Muscle of arm (tissue), 12 donors: ENCODE data around the gene FNTB. TPM values are rescaled to one million over a fixed set of nuclear protein-coding genes. Genes with fewer than 3 reads are reported as not detected.
"Not testable (repeated sequence)": the region's sequence is repeated elsewhere in the genome, so short reads cannot be mapped to it uniquely, and the experiment has no call there.

Experiments
- DNase-seq: peaks from one replicate; pipeline ENCODE4 v3.0.0-alpha.2; 2013
- polyA plus RNA-seq, 12 donors: library from polyadenylated mRNA; unstranded; fragments of 120-200 nt; gene quantifications; one replicate each; pipeline ENCODE4 v1.2.1, GENCODE V29; 2013; ENCODE audit not compliant: insufficient read length in 12 of 12

The FNTB gene
- polyA plus RNA-seq, 12 donors = 17.9 to 31.8 (median 22.3) TPM; not detected in 1

DNA sequence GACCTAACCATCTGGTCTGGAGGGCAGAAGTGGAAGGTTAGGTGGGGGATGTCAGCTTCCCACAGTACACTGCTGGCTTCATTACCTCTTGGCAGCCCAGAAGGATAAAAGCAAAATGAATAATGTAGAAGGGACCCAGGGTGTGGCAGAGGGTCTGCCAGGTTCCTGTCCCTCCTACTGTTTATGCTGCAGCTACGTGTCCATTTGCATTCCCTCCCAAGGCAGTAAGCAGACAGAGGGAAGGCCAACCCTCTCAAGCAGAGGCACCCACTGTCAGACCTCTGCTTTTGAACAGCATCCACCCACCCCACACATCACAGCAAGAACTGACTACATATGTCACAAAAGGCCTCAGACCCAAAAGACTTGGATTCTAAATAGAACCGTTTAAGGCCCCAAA lies 96.2 kb downstream of the FNTB start:
- no peak for DNase-seq

GRCh38 chr14:65084554-65085505 lies 98.1 kb downstream of the FNTB start:
- no peak for DNase-seq

GRCh38 chr14:65086686-65087085 lies 100.0 kb downstream of the FNTB start:
- DNase-seq = not testable (repeated sequence)

DNA sequence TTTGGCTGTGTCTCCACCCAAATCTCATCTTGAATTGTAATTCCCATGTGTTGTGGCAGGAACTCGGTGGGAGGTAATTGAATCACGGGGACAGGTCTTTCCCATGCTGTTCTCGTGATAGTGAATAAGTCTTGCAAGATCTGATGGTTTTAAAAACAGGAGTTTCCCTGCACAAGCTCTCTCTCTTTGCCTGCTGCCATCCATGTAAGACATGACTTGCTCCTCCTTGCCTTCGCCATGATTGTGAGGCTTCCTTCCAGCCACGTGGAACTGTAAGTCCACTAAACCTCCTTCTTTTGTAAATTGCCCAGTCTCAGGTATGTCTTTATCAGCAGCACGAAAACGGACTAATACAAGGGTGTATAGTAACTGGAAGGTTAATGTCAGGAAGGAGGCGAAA lies 101.1 kb downstream of the FNTB start:
- not testable (repeated sequence) for DNase-seq

DNA sequence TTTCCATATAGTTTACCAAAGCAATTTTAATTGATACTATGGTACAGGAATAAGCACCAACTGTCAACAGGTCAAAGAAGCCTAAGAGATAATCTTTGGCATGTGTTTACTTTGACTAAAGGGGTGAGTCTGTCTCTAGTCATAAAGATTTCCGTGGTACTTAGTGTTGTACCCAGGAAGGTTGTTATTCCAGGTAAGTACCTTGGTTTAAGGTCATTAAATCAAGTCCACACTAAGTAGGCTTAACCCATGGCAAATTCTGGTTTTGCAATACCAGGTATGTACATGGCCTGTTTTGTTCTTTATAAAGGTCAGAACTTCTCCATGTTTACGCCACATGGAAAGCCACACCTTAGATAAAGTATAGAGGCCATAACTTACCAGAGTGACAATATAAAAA lies 105.7 kb downstream of the FNTB start:
- DNase-seq = no peak

DNA sequence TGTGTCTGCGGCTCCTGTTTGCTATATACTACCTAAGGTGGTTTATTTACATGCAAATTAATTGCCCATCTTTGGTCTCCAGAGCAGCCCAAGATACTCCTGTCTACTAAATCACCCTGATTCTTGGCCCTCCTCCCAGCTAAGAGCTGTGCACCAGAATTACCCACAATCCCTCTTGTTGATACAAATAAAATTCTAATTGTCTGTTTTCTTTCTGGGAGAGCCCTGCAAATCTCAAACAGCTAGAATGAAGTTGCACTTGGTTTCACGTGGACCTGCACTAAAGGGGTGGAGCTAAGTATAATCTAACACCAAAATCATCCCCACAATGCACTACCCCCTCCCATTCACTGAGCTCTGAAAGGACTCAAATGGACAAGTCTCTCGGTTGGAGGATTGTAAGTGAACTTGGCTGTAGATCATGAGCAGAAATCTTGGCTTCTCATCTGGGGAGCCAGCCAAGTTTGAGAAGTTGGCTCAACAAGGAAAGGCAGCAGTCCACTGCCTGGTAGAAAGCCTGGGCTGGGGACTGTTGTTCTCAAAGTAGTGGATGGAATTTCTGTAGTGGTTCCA lies 109.0 kb downstream of the FNTB start:
- DNase-seq = peak; percentile 89

DNA sequence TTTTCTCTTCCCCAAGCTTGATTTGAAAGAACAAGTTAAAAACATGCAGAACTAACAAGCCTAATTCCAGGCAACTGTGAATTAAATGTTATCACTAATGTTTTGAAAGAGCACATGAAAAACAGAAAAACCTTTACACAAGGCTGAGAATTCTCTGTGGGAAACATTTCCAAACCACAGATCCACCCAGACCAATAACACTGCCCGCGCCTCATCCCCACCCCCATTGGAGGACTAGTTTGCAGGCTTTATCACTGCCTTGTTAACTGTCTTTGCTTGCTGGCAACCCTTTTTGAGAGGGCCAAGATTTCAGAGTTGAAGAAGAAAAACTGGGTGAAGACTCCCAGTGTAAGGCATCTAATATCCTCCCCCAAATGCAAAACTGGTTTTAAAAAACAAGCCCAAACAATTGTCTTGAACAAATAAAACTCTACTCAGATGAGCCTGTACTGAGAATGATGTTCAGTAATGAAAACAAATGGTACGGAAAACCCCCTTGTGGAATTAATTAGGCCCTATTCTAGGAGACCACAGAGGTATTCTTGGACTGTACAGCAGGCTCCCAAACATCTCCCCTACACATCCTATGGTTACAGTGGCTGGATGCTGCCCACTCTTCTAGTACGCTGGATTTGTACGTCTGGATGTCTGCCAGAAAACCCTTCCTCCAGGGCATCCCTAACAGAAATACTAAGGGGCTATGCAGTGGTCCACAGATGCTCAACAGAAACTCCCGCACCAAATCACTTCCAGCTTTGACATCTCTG lies 109.8 kb downstream of the FNTB start:
- DNase-seq = no peak

DNA sequence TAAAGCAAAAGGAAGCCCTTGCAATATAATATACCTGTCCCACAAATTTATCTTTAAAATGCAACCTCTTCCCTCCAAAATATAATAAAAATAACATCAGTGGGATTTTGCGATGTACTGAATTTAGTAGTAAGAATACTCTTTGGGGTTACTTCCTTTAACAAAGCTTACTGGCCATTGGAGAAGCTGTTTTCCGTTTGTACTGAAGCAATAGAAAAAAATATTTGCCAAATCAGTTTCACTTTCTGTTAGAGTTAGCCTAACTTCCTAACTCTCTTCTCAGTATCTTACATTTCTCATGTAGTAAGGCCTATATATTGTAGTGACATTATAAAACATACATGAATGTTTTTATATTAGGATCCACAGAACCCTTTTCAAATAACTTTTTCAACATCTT lies 111.9 kb downstream of the FNTB start:
- no peak for DNase-seq

DNA sequence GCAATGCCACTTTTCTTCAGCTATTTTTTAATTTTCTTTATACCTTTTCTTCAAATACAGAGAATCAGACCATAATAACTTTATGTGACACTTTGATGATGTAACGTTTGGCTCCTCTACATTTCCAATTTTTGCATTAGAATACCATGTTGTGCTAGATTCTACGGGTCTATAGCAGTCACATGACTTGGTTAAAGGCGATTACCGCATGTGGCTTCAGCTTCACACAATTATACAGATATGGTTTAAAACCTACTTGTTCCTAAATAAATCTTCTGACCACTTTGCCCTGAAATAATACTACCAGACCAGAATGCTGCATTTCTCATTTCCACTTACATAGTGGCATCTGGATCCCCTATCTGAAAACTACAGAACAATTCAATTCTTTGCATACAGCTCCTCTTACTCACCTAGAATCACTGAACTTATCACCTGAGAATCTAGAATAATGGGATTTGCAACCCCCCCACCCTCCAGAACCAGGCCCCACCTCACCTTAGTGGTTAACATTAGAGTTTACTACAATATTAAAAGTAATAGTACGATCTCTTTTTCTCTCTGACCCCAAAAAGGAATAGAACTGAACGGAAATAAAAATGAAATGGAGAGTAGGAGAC lies 114.3 kb downstream of the FNTB start:
- DNase-seq = no peak

- no peak for DNase-seq
Observed at GRCh38 chr14:65101631-65102440, 115.1 kb downstream of the FNTB start.

GRCh38 chr14:65102441-65103149 lies 115.9 kb downstream of the FNTB start, which contains the start of gene MAX:
MAX (minus strand) TSS chr14:65102517; CDS start chr14:65102339, 178 bp downstream.
- DNase-seq = peak; percentile 96

- no peak for DNase-seq
Observed at GRCh38 chr14:65103150-65103760, 116.6 kb downstream of the FNTB start.

DNA sequence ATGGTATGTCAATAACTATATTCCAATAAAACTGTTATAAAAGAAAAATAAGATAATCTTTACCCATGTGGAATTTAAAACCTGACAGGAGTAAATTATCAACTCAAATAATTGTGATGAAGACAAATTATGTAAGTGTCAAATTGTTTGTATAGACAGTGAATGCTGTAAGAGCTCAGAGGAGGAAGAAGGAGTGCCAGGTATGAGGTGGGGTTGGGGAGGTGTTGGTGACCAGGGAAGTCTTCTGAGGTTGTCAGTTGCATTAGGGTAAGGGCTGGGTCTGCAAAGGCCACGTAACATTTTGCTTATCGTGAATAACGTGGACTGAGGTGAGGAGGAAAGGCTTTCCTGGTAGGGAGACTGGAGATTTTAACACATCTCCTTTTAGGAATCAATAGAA lies 118.1 kb downstream of the FNTB start:
- DNase-seq = no peak

GRCh38 chr14:65106316-65106715 lies 119.6 kb downstream of the FNTB start:
- no peak for DNase-seq

- no peak for DNase-seq
Observed at GRCh38 chr14:65106736-65107135, 120.0 kb downstream of the FNTB start.

DNA sequence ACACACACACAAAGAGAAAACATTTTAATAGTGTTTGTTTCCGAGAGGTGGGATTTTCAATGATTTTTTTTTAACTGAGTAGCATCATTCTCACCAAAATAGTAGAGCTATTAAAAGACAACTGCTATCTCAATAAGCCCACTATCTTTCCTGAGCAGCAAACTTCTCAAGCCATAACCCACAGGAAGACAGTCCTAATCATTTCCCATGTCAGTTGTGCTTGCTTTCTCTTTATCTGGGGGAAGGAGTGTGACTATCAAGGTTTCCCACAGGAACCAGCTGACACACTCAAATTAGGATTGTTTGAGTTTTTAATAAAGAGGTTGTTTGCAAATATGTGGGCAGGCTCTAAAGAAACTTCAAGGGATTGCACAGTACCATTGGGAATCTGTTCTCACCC lies 120.5 kb downstream of the FNTB start:
- no peak for DNase-seq

GRCh38 chr14:65109357-65109756 lies 122.7 kb downstream of the FNTB start:
- DNase-seq = no peak

- DNase-seq = no peak
Observed at GRCh38 chr14:65110525-65110924, 123.8 kb downstream of the FNTB start.
